22Rv1 (cell line): ENCODE data around the gene CCDC59.

Experiments
- ZFX ChIP-seq: fragments of 450-650 bp; IDR thresholded peaks from 2 replicates; pipeline ENCODE4 v1.6.1; 2017; ENCODE audit warnings: antibody characterized with exemption, borderline replicate concordance
- TF ChIP-seq, protein P1 (sequence below): fragments of 450-650 bp; IDR thresholded peaks from 2 replicates; pipeline ENCODE4 v1.5.1; 2017; ENCODE audit warnings: mild to moderate bottlenecking

DNA sequence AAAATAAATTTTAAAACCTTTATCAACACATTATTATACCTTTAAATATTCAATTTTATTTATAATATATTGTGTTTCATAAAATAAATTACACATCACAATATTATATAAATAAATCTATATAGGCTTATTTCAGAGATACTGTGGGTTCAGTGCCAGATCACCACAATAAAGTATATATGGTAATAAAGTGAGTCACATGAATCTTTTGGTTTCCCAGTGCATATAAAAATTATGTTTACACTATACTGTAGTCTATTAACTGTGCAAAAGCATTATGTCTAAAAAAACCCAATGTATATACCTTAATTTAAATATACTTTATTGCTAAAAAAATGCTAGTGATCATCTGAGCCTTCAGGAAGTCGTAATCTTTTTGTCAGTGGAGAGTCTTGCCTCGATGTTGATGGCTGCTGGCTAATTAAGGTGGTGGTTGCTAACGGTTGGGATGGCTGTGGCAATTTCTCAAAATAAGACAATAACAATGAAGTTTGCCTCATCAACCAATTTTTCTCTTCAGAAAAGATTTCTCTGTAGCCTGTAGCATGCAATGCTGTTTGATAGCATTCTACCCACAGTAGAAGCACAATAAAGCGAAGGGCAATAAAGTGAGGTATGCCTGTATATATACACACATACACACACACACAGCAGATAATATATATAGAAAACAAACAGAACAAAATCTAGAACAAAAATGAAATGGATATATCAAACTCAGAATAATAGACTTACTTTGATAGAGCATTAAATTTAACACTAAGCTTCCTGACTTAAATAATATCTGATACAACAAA lies 32.4 kb downstream of the CCDC59 start:
- TF ChIP-seq, protein P1, sequence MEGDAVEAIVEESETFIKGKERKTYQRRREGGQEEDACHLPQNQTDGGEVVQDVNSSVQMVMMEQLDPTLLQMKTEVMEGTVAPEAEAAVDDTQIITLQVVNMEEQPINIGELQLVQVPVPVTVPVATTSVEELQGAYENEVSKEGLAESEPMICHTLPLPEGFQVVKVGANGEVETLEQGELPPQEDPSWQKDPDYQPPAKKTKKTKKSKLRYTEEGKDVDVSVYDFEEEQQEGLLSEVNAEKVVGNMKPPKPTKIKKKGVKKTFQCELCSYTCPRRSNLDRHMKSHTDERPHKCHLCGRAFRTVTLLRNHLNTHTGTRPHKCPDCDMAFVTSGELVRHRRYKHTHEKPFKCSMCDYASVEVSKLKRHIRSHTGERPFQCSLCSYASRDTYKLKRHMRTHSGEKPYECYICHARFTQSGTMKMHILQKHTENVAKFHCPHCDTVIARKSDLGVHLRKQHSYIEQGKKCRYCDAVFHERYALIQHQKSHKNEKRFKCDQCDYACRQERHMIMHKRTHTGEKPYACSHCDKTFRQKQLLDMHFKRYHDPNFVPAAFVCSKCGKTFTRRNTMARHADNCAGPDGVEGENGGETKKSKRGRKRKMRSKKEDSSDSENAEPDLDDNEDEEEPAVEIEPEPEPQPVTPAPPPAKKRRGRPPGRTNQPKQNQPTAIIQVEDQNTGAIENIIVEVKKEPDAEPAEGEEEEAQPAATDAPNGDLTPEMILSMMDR: no peak
- TF ChIP-seq ZFX: no peak
